C4-2B (cell line): ENCODE results near the gene EIF4G2.

Source experiments
- ZFX ChIP-seq: fragments of 450-650 bp; IDR thresholded peaks from 2 replicates; pipeline ENCODE4 v1.6.1; 2017
- TF ChIP-seq, protein P1 (sequence below): fragments of 450-650 bp; conservative IDR thresholded peaks from 2 replicates; pipeline ENCODE4 v1.5.1; 2017; ENCODE audit warnings: mild to moderate bottlenecking

DNA sequence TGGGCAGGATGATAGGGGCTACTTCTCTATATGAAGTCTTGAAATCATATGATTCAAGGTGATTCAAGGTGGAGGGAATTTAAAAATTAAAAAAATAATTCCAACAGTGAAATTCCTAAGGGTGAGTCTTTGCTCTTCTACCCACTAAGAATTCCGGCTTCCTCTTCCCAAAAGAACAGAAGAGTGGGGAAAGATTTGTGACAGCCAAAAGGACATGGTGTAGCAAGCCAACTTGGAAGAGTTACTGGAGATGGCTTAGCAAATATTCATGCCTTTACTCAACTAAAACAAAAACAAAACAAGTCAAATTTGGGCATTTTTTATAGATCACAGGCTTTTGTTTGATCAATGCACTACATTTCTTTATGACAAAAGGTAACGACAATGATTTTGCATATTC is 36.9 kb upstream of the EIF4G2 start:
- TF ChIP-seq, protein P1, sequence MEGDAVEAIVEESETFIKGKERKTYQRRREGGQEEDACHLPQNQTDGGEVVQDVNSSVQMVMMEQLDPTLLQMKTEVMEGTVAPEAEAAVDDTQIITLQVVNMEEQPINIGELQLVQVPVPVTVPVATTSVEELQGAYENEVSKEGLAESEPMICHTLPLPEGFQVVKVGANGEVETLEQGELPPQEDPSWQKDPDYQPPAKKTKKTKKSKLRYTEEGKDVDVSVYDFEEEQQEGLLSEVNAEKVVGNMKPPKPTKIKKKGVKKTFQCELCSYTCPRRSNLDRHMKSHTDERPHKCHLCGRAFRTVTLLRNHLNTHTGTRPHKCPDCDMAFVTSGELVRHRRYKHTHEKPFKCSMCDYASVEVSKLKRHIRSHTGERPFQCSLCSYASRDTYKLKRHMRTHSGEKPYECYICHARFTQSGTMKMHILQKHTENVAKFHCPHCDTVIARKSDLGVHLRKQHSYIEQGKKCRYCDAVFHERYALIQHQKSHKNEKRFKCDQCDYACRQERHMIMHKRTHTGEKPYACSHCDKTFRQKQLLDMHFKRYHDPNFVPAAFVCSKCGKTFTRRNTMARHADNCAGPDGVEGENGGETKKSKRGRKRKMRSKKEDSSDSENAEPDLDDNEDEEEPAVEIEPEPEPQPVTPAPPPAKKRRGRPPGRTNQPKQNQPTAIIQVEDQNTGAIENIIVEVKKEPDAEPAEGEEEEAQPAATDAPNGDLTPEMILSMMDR, result no peak
- no peak for TF ChIP-seq ZFX
